Hepatocyte (in vitro differentiated cells): ENCODE data around the gene MOK.

ENCODE experiments used
- CTCF ChIP-seq: fragments of 200-600 bp; sonication (generic); IDR thresholded peaks from 2 replicates; pipeline ENCODE4 v1.5.1; 2016; ENCODE audit warnings: antibody characterized with exemption, mild to moderate bottlenecking; ENCODE audit not compliant: poor library complexity
- EZH2 ChIP-seq: fragments of 200-600 bp; sonication (generic); IDR thresholded peaks from 2 replicates; pipeline ENCODE4 v1.6.1; 2016; ENCODE audit warnings: antibody characterized with exemption, mild to moderate bottlenecking, borderline replicate concordance
- EZH2phosphoT487 ChIP-seq: fragments of 200-600 bp; sonication (generic); IDR thresholded peaks from one replicate; pipeline ENCODE4 v1.6.1; 2018; ENCODE audit warnings: antibody characterized with exemption, mild to moderate bottlenecking, low read depth, moderate library complexity; ENCODE audit not compliant: unreplicated experiment, severe bottlenecking

GRCh38 chr14:102316338-102316742, 11.4 kb upstream of the MOK start:
- TF ChIP-seq CTCF (no peak), EZH2phosphoT487 (no peak), EZH2 (no peak)
